HG03439 (cell line): ENCODE measurements around the gene NCOA1.
"Not testable (repeated sequence)": the region's sequence is repeated elsewhere in the genome, so short reads cannot be mapped to it uniquely, and the experiment has no call there.

Experiments
- ATAC-seq: cut with Tn5 transposase; IDR thresholded peaks from one replicate; pipeline ENCODE4 v1.9.1; 2021; ENCODE audit warnings: mild to moderate bottlenecking, moderate library complexity; ENCODE audit not compliant: unreplicated experiment

NCOA1 gene

DNA sequence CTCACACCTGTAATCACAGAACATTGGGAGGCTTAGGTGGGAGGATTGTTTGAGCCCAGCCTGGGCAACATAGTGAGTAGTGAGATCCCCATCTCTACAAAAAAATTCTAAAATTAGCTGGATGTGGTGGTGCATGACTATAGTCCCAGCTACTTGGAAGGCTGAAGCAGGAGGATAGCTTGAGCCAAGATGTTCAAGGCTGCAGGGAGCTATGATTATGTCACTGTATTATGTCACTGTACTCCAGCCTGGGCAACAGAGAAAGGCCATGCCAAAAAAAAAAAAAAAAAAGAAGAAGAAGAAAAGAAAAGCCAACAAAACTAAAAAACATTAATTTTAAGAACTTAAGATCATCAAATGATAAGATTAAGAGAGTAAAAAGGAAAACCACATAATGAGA is 17.4 kb upstream of the NCOA1 start:
- no peak for ATAC-seq

DNA sequence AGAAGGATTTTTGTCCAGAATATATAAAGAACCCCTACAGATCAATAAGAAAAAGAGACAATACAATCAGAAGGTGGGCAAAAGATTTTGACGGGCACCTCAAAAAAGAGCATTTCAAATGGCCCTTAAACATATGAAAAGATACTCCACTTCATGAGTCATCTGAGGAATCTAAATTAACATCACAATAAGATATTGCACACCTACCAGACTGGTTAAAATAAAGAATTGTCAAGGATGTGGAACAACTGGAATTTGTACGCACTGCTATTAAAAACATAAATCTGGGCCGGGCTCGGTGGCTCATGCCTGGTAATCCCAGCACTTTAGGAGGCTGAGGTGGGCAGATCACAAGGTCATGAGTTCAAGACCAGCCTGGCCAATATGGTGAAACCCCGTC is 17.0 kb upstream of the NCOA1 start:
- no peak for ATAC-seq

DNA sequence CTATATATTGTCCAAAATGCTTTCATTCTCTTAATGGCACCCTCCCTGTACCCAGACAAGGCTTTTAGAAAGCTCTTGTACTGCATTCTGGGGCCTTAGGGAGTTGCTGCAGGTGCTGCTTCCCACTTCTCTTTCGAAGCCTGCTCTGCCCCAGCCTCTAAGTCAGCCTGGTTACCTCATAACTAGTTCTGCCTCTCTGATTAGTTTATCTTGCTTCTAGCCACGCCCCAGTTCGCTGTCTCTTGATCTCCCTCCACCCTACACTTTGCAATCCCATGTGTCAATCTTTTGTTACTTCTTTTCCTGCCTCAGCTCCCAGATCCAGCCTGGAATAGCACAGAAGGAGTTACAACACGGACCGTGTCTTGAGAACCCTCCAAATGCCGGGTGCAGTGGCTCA is 13.8 kb upstream of the NCOA1 start:
- ATAC-seq: no peak

DNA sequence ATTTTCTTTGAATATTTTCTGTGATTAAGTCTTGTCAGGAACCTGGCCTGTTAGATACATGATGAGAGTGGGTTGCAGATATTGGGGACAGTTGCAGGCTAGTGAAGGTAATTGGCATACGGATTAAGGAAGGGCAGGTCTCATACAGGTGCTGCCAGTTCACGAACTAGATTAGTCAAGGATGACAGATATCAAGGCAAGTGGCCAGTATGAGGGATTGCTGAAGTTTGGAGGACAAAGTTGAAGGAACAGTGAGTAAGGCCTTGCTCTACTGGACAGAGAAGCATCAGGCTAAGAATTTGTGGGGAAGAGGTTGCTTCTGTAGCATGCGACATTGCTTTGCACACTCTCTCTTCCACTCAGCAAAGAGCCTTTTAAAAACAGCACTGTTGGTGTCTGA is 12.8 kb upstream of the NCOA1 start:
- ATAC-seq: no peak

DNA sequence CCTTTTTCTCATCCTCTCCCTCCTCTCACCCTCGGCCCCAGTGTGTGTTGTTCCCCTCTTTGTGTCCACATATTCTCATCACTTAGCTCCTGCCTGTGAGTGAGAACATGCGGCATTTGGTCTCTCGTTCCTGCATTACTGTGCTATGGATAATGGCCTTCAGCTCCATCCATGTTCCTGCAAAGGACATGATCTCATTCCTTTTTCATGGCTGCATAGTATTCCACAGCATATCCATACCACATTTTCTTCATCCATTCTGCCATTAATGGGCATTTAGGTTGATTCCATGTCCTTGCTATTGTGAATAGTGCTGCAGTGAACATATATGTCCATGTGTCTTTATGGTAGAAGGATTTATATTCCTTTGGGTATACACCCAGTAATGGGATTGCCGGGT is 10.8 kb upstream of the NCOA1 start:
- ATAC-seq: no peak

DNA sequence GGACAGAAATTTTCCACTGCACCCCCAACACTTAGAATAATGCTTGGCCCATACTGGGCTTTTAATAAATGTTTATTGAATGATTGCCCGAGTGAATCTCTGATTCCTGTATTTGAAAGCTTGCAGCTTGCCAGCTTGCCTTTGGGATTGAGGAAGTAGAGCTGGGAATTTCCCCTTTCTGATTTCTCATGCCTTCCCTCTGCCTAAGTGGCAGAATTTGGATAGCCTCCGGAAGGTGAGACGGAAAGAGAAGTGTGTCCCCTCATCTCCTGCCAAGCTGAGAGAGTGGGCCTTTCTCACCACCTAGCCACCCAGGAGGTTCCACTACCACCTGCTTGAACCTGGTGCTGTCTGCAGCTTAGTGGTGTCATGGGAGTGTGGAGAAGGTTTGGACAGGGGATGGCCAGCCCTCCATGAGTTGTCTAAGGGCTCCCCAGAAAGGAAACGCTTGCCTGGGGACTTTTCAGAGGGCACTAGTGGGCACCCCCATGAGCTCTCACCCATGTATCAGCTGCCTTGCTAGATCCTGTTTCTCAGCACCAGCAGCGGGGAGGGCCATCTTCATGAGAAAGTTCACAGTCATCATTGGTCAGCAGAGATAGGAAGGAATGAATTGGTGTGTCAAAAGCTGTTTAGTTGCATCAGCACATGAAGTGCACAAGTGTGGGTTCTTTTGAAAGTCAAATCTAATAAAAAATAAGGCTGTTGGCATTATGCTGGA is 8.6 kb upstream of the NCOA1 start:
- no peak for ATAC-seq

DNA sequence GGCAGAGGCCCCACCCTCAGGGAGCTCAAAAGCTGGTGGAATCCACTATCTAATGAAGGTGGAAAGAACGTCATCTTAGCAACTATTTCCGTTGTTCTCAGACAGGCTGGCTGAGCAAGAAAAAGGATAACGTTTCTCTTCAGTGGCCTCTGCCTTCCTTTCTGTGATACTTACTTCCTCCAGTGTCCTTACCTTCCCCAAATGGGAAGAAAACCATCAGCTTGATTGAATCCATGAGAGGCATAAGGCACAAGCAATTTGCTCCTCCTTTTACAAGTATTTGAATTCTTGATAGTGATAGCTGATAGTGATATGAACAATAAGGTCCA is 8.1 kb upstream of the NCOA1 start:
- no peak for ATAC-seq

DNA sequence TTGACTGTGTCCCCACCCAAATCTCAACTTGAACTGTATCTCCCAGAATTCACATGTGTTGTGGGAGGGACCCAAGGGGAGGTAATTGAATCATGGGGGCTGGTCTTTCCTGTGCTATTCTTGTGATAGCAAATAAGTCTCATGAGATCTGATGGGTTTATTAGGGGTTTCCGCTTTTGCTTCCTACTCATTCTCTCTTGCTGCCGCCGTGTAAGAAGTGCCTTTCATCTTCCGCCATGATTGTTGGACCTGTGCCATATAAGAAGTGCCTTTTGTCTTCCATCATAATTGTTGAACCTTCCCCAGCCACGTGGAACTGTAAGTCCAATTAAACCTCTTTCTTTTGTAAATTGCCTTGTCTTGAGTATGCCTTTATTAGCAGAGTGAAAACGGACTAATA is 6.4 kb upstream of the NCOA1 start:
- not testable (repeated sequence) for ATAC-seq

DNA sequence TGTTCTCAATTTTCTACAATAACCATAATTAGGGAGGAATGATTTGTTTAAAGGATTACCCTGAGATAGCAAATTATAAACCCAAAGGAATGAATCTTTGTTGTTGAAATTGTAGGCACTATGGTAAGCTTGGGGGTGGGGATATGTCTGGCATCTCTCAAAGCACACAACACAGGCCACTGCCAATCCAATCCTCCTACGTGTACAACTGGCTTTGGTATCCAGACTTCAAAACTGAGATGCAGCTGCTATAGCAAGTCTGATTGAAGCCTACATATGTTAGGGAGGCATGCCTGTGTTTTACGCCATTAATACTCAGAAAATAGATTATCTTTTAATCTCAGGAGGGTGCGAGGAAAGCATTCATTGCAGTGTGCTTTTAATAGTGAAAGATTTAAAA is 5.9 kb upstream of the NCOA1 start:
- no peak for ATAC-seq

DNA sequence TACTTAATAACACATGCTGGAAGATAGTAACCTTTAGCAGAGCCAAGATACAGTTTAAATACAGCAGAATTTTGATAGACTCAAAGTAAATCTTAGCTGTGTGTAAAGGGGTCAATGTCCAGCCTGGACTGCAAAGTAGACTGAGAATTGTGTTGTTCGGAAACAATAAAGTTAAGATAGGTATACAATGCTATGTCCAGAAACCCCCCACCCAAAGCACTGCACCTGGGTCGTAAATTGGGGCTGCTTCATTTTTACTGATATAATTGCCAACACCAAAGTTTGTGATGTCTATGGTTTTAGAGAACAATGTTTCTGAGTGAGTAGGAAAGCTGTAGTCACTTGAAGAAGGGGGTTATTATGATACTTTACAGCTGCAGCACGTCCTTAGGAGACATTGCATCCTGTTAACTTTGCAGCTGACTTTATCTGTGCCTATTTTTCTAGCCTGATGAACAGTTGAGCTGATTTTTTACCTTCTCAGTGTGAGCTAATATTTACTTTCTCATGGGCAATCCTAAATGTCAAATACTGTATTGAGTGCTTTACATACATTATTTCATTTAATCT is 4.3 kb upstream of the NCOA1 start:
- ATAC-seq: no peak

DNA sequence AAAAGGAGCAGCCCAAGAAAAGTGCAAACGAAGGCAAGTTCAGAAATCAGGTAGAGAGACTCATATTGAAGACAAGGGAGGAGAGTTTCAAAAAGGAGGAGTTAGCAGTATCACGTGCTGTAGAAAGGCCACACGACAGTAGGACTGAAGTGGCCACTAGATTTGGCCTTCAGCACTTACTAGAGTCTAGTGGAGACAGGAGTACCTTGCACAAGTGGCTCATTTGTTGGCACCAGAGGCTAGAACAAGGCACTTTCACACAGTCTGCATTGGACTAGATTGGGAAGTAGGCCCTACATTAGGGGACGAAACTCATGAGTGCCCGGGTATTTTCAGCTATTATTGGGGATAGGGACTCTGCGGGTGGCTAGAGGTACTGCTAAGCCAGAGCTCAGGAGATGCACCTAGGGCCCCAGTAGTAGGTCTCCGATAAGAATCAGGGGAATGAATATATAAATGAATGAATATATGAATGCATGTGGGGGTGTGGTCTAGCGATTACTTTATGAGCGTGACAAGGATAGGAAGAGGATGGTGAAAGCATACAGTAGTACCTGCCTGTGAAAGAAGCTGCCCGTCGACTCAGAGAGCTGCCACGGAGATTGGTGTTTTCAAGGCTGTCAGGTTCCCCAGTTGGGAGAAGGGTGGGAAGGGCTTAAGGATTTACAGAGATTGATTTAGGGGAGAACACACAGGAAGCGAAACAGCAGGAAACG is 1.4 kb upstream of the NCOA1 start:
- ATAC-seq: no peak

DNA sequence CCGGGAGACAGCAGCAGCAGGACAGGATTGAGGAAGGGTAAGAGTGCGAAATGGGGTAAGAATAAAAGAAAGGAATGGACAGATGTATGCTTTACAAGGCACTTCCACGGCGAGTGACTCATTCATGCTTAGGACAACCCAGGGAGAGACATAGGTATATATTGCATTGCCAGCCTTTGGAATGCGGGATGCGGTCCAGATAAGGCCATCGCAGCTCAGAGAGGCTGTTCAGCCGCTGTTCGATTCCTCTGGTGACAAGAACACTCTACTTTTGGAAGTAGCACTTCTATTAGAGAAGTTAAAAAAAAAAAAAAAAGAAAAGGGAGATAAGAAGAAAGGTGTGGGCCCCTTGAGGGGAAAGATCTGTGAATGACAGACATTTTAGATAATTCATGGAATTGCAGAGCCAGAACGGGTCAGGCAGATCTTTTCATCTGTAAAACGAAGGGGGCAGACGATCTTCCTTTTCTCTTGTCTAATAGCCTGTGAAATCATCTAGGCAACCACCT is 819 bp upstream of the NCOA1 start:
- no peak for ATAC-seq

DNA sequence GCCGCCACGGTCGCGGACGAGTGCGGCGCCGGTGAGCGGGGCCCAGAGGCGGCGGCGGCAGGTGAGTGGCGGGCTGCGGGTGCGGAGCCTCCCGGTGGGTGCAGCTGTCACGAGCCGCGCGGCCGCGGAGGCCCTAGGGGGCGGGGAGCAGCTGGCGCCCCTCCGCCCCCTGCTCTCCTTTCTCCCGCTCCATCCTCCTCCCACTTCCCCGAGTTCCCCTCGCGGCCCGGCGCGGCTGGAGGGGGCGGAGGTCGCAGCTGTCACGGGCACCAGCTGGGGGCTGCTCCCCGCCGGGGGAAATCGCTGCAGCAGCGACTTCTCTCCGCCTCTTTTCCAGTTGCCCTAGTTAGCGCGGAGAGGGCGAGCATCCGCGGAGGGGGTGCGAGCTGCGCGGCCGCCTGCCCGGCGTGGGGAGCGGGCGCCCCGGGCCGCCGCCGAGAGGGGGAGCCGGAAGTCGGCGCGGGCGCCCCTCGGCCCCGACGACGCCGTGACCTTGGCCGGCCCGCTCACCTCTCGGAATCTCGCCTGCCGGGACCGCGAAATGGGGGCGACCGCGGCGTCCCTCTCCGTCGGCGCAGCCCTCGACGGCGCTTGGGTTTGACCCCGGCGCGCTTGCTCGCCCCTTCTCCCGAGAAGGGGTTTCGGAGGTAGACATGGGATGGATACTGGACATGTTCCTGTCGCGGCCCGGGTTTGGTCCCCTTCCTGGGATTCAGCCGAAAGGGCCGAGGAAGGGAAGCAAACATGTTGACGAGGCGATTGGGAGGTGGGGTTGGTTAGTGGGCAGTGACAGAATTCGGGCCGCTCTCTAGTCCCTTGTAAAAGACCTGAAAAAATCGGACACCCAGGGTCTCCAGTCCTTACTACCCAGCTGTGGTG is 727 bp downstream of the NCOA1 start:
- peak; percentile 37 for ATAC-seq

DNA sequence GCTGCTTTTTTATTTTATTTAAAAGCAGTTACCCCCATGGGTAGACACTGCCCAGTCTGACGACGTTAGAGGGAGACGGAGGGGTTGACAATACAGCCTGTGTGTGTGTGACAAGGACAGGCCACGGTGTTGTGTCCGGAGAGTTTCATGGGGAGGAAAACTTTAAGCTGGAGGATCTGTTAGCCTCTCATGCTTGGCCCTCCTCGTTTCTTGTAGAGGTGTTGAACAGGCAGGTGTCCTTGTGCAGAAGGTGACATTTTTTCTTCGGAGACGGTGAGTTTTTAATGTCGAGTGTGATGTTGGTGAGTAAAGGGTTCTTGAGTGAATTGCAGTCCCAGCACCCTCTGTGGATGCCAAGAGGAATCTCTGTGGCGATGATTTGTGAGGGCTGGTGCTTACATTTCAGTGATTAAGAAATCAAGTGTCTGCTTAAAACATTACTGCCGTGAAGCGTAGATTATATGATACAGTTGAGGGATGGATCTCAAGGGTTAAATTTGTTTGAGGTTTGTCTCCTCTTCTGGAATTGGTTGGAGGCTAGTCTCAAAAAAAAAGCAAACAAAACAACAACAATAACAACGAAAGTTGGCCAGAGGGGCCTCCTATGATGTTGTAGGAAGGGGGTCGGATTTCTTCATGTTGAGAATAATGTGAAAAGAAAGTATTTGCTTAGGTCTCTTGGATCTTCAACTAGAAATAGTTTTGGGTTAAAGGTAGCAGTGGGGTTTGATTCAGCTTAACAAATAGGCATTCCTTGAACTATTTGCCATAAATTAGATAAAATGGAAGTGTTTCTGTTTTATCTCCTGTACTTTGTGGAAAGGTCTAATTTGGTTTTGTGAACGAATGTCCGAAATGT is 1.6 kb downstream of the NCOA1 start:
- no peak for ATAC-seq

DNA sequence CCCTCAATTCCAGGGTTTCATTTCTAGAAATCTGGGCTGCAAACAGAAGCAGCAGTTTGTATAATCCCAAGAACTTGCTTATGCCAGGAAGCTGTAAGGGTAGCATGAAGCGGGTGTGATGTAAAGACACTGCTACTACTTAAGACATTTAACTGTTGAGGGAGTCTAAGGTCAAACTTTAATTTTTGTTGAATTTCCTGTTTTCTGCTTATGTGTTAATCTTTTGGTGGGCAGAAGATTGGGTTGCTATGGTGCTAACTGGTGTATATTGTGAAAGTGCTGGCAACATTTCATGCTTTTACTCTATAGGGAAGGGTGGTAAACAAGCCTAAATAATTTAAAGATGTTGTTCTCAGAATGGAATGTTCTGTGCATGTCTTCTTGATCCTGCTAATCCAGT is 2.7 kb downstream of the NCOA1 start:
- ATAC-seq: no peak

DNA sequence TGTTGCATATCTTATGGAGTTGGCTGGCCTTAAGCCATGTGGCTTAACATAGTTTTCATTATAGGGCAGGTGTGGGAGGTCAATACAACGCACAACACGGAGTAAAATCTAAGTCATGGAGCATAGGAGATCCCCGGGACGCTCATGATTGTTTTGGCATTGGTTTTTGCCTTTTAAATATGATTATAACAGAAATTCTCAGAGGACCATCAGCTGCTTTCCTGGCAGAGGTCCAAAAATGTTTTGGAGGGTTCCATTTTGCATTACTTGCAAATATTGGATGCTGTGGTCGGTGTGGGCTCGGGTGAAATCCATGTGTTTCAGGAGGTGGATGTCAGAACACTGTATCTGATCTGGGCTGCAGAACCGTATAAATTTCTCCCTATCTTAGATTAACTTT is 3.4 kb downstream of the NCOA1 start:
- ATAC-seq: no peak

DNA sequence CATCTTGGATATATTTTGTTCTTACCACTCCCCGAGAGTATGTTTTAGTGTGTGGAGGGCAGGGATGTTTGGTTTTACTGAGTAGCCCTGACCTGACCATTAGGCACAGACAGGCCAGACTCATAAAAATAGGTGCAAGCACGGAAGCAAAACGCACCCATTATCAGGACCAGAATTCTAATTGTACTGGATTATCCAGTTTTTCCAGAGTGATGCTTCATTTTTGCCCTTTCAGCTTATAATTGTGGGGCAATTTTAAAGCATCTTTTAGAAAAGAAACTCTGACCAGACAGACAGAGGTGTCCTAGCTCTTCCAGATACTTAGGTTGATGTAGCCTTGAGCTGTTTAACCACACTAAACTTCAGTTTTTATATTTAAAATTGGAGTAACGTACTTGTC is 4.4 kb downstream of the NCOA1 start:
- ATAC-seq: no peak

DNA sequence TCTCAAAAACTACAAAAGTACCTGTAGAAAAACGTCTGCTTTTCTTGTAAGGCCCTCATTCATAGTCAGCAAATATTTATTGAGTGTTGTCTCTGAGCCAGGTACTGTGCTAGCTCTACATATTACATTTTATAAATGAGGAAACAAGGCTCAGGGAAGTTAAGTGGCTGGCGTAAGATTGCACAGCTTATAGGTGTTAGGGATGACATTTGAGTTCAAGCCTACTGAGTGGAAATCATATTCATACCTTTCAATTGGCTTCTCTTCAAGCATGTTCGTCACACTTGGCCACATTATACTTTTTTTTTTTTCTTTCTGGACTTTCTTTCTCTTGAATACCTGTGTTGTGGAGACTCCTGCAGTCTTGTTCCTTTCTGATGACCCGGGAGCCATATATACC is 5.9 kb downstream of the NCOA1 start:
- ATAC-seq: no peak

DNA sequence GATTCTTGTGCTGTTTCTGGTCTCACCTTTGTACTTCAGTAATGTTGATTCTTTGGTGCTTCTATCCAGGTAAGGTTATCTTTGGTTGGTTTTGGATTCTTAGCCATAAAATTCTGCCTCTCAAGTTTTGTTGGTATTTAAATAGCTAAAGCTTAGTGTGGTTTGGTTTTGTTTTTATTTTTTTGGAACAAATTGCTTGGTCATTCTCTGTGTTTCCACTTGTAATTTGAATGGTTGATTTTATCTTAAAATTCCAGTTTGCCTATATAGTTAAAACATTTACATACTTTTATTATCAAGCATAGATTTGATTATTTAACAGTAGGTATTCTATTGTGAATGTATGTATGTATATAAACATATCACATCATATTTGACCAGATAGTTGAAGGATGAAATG is 6.6 kb downstream of the NCOA1 start:
- no peak for ATAC-seq

DNA sequence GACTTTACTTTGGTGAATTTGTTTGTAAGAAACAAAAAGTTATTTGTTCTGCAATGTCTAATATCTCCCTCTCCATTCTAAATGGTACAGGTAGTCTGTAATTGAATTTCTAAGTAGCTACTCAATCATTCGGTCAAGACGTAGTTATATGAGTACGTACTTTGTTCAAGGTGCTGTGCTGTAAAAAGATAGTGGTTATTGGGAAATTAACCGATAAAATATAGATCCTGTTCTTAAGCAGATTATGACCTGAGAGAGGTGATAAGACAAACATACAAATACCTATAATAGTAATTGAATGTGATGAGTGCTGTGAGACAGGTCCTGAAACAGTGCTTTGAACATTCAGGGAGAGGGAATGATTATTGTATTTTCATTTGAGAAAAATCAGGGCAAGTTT is 7.1 kb downstream of the NCOA1 start:
- ATAC-seq: no peak

DNA sequence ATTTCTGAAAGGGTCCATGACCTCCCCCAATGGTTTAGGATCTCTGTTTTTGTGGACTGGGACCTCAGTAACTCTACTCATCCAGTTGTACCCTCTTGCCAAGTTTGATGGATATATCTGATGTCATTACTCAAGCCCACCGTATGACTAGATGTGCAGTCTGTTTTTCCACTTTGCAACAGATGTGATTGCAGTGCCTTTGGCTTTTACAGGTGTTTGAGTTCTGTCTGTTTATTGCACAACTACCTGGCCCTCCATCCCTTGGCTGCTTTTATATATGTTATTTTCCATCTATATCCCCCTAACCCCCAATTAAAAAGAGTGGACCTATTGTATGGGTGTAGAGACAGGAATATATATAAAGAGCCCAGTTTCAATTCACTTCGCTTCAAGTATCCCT is 10.8 kb downstream of the NCOA1 start:
- no peak for ATAC-seq
